ENCODE results near the gene RNASE13.

The RNASE13 gene

DNA sequence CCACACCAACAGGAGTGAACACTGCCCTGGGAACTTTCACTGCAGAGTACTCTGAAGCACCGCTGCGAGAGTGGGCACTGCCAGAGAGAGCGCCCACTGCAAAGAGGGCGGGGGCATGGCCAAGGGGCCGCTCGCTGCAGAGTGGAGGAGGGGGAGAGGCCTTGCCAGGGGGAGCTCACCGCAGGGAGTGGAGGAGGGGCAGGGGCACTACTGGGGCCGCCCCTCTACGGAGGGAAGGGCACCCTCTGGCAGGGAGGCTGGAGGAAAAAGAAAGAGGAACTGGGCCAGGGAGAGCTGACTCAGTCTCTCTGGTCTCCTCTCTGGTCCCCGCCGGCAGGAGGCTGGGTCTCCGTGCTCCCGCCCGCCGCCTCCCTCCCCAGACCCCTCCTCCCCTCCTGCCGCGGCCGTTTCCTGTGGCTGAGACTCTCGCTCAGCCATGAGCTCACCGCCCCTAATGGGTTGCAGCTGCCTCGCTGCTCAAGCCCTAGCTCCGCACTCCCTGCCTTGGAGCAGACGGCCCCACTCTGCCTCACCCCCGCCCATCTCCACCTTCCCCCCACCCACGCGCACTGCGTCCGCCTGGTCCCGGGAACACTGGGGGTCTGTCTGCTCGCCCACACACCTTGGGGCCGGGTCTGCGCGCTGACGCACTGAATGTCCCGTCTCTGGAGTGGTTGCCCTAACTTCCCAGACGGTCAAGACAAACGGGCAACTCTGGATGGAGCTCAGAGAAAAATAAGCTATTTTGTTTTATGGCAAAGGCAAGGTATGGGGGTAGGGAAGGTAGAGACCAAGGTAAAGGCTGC is 36.8 kb upstream of the RNASE13 start:
- no peak for FAIRE-seq
- peak; percentile 23; the same call in 1 of the 2 replicates for TF ChIP-seq POLR2A (IDR thresholded peaks at IDR 0.05; ENCODE audit: low read depth, low read length)

DNA sequence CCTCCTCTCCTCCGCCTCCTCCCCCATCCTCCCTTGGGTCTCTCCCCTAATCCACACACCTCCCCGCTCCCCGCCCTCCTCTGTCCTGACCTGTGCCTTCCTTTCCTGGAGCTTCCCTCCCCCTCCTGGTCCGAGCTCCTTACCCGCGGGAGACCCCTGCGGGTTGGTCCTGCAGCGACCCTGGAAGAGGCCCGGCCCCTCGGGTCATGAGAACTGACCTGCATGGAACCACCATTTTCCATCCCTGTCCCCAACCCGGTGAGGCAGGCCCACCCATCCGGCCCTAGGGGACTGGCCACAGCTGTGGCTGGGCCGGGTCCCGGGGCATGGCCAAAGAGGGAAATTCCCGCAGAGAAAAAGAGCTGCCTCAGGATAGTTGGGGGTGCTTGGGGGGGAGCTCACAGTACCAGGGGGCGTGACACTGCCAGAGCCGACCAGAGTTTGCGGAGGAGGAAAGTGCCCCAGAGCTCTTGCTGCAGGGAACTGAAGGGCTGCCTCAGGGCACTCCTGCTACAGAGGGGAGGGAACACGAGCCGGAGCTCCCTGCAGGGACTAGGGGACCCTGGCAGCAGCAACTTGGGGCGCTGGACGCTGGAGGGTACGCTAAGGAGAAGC is 36.1 kb upstream of the RNASE13 start:
- DNase-seq (ENCODE audit: insufficient read length, low spot score) (peak; percentile 36), FAIRE-seq (no peak)
- no peak for TF ChIP-seq POLR2A (IDR thresholded peaks at IDR 0.05; ENCODE audit: low read depth, low read length)

More for the DNA sequence above, 36.8 kb upstream of the RNASE13 start:
- DNase-seq (ENCODE audit: insufficient read length, low spot score), result peak; percentile 73

DNA sequence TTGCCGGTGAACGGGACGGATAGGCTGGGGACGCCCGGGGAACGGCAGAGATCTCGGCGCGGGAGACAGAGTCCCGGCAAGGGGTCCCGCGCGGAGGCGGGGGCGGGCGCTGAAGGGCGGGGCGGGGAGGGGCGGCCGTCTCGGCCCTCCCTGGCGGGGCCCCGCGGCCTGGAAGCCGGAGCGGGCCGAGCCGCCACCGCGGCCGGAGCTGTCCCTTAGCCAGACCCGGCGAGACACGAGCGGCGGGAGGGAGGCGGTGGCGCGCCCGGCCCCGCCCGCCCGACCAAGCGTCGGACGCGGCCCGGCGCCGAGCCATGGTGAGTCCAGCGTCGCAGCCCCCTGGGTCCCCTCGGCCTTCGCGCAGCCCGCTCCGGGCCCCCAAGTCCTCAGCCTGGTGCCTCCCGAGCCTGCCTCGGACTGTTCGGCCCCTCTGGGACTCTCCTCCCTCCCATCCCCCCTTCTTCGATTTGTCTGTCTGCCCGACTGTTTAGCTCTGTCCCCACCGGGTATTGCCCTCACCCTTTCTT is 35.5 kb upstream of the RNASE13 start, which contains the start of gene ARHGEF40:
Gene ARHGEF40 (plus strand): TSS at position 222 of the 527 bp plus-strand sequence. CDS start 93 bp downstream, at position 315.
- TF ChIP-seq POLR2A (IDR thresholded peaks at IDR 0.05; ENCODE audit: low read depth, low read length), result 0 out of 2 replicates have a peak, but pooled peaks have one; percentile 18
- DNase-seq (ENCODE audit: insufficient read length, low spot score) (peak; percentile 34), FAIRE-seq (no peak)

DNA sequence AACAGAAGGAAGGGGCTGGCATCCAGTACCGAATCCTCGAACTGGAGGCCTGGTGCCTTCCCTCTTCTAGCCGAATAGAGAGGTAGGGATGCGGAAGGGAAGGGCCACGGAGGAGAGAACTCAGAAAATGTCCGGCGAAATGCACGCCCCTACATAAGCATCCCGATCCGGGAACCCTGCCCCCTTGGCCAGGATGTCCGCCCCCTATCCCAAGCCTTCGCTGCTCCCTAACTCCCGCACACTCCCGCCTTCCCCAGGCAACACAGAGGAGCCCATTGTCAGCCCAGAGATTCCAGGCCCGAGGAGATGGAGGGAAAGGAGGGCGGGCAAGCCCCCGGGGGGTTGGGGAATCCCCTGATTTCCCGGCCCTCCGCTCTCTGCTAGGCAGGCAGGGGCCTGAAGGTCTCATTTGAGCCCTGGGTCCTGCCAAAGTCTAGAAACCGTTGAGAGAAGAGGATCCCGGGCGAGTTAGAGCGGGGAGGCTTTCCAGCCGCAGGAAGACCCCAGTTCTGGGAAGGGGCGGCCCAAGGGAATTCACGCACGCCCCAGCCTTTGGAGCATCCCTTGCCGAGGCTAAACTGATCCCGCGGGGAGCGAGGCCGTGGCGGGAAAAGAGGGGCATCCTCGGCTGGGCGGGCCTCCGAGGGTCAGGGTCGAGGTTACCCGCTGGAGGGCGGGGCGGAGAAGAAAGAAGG is 34.9 kb upstream of the RNASE13 start:
- DNase-seq (ENCODE audit: insufficient read length, low spot score), result no peak
- no peak for TF ChIP-seq POLR2A (IDR thresholded peaks at IDR 0.05; ENCODE audit: low read depth, low read length)

DNA sequence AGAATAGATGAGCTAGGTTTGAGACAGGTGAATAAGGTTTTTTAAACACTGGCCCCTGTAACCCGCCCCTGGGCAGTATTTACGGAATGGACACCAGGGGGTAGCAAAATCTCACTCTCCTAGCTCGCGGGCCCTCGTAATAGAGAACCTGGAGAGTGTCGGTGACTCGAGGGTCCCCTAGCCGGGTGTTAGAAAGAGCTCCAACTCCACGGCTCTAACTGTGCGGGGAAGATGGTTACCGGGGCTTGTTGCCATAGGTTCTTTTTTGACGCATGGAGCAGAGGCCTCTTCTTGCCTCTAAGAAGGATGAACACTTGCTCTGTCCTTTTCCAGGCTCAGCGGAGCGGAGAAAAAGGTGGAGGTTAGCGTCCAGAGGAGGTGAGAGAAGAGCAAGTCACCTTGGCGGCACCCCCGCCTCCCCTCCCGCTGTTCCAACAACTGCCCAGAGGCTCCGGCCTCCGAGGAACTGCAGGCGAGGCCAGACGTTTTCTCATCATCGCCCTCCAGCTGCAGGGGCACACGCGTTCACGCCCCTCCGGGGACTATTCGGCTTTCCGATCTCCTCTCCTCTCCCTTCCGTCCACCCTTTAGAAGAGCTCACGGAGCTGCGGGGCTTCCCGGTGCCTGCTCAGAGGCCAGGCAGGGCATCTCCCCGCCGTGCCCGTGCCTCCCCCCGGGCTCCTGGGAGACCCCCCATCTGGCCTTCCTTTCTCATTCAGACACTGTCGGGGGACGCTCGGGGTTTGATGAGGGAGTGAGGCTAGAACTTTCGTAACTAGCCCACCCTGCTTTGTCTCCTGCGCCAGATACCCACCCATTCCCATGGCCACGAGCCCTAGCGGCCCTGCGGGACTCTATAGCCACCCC is 34.1 kb upstream of the RNASE13 start:
- DNase-seq (ENCODE audit: insufficient read length, low spot score) (no peak), FAIRE-seq (no peak)
- no peak for TF ChIP-seq POLR2A (IDR thresholded peaks at IDR 0.05; ENCODE audit: low read depth, low read length)

More for the DNA sequence above, 34.9 kb upstream of the RNASE13 start:
- FAIRE-seq, result no peak

DNA sequence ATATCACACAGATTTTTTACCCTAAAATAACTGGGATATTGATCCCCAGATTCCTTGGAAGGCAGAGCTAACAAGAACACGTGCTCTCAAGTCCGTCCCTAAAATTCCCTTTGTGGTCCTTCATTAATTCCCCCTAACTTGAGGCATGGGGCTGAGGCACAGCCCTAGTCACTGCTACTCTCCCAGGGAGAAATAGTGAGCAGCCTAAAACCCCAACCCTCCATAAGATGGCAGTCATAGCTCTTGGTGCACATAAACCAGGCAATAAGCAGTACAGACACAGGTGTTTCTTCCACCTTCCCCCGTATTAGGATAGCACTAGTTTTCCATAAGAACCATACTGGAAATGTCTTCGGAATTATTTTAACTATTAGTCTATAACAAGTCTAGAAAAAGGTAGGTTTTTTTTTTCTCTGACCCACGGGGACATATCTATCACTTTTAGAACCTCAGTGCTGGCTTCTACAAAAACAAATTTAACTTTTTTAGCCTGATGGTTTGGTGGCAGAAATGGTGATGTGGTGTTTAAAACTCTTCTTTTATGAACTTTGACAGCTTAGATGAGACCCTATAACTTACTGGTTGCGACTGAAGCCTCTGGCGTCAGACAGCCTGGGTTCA is 32.4 kb upstream of the RNASE13 start:
- no peak for DNase-seq (ENCODE audit: insufficient read length, low spot score)
- no peak for TF ChIP-seq POLR2A (IDR thresholded peaks at IDR 0.05; ENCODE audit: low read depth, low read length)
- FAIRE-seq, result no peak

DNA sequence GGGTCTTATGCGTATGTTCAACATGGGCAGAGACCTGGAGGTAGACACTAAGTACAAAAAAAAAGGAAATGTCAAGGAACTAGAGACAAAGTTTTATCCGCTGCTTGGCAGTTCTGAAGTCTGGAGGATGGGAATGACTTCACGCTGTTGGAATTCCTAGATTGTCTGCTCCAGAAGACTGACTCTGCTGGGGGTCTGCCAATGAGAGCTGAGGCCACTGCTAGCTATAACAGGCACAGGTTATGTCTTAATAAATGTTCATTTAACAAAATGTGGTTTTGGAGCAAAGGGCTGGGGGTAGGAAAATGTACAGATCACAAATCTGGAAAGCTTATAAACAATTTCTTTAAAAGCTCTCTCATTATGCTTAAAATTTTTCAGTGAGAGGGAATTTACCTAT is 28.9 kb upstream of the RNASE13 start:
- no peak for TF ChIP-seq POLR2A (IDR thresholded peaks at IDR 0.05; ENCODE audit: low read depth, low read length)
- no peak for DNase-seq (ENCODE audit: insufficient read length, low spot score)
- FAIRE-seq, result peak; percentile 86

DNA sequence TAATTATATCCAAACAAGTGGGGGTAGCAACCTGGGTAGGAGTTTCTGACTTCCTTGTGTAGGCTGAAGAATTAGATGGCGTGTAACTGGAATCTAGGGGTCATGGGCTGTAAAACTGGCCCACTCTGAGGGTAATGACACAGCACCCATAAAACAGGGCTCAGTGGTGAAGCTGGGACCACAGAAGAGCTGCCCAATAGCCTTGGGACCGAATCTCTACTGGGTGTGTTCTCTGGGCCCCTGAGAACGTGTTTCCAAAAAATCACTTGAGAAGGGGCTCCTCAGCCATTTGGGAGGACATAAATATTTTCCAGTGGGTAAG is 26.7 kb upstream of the RNASE13 start:
- TF ChIP-seq POLR2A (IDR thresholded peaks at IDR 0.05; ENCODE audit: low read depth, low read length), result no peak
- FAIRE-seq (no peak), DNase-seq (ENCODE audit: insufficient read length, low spot score) (no peak)

DNA sequence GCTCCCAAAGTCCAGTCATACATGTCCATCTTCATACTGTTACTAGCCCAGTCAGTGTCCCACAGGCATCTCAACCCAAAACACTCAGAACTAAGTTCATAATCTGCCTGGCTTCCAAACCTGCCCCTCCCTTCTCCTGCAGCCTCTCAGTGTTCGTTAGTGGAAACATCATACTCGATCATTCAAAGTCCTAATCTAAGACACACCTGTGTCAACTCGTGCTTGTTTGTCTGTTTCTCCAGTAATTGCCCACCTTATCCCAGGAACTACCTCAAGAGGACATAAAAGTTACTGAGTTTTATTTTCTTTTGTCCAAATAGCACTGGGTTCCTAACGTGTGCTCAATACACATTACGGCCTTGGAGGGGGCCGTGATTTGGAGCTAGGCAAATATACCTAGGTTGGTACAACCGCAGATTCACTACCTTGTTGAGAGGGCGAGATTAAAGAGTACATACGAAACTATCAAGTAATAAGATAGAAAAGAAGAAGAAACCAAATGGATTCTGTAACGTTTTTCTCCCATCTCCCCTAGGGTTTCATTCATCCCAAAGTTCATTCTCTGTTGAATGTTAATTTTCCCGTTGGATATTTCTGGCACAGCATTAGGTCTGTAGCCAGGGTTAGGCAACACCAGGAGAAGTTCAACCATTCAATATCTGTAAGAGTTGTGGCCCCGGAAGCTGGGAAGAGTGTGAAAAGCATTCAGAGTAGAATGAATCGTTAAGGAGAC is 26.2 kb upstream of the RNASE13 start:
- FAIRE-seq (no peak), DNase-seq (ENCODE audit: insufficient read length, low spot score) (no peak)
- TF ChIP-seq POLR2A (IDR thresholded peaks at IDR 0.05; ENCODE audit: low read depth, low read length), result no peak

DNA sequence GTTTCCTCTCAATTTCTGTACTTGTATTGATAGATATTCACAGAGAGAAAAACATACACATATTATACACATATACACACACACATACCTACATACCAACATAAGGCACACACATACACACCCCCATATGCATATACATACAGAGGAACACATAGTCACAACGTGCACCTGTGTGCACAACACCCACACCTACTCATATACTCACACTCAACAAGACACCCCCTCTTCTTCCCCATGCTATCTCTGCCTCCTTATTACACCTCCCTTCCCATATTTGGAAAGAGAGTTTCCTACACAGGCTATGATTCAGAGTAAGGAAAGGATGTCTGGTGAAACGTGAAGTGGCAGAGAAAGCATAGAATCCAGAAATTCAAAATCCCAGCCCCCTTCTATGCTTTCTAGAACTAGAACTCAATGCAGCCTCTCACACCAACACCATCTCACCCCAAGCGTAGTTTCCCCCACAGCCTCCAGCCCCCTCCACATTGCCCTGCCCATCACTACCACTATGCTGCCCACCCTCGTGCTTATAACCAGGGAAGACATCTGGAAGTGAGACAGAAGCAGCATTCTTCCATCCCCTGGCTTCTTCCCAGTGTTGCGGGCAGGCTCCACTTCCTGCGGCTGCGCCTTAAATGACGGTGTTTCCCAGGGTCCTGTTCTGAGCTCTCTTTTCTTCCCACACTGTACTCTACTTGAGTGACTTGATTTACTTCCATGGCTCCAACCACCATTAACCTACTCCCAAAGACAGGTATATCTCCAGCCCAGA is 25.4 kb upstream of the RNASE13 start:
- TF ChIP-seq POLR2A (IDR thresholded peaks at IDR 0.05; ENCODE audit: low read depth, low read length), result no peak
- no peak for DNase-seq (ENCODE audit: insufficient read length, low spot score)
- FAIRE-seq, result no peak

DNA sequence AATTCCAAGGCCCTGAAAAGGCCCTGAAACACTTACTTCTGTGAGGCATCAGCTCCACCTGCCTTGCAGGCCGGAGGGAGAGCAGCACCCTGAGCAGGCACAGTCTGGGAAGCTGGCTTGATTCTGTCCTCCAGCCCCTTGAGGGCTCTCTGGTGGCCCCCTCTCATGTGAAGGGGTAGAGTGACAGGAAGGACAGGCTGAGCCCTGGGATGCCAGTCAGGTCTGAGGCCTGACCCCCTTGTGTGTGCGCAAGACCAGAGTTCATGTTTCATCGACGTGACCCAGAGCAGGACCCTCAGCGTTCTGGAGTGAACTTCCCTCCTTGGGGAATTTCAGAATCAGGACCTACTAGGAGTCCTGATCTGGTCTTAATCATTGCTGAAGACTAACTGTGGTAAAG is 24.3 kb upstream of the RNASE13 start:
- no peak for FAIRE-seq
- DNase-seq (ENCODE audit: insufficient read length, low spot score), result no peak
- TF ChIP-seq POLR2A (IDR thresholded peaks at IDR 0.05; ENCODE audit: low read depth, low read length), result no peak

Measured in H54 (cell line).